Measurements from ENCODE around the gene MPHOSPH8.
"Not testable (repeated sequence)": the region's sequence is repeated elsewhere in the genome, so short reads cannot be mapped to it uniquely, and the experiment has no call there.

MPHOSPH8 gene

DNA sequence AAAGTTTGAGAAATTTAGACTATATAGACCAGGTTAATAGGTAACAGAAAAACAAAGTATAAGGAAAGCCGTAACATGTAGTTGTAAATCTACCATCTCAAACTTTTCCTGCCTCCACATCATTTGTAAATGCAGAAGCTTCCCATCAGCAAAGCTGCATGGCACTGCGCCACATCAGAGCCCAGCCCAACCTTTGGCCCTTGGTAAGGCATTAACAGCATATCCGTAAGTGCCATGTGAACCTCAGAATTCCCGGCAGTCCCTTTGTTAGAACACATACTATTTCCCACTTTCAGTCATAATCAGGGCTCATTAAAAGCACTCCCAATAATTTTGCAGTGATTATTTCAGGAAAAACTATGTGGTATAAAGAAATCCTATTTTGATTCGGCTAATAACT is 51.6 kb downstream of the MPHOSPH8 start:
- DNase-seq, result no peak

DNA sequence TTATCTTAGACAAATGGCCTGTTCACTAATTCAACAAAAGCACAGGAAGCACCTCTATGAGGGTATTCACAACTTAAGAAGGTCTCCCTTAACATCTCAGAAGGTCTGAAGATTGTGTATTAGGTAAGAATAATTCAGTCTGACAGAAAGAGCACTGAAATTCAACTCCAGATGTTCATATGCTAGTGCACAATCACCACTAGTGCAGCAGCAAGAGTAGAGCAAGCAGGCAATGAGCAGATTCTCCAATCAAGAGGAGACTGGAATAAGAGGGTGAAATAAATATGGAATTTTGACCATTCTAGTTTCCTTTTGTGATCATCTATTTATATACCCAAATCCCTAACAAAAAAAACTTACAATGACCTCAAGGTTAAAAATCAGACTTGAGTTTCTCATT is 52.0 kb downstream of the MPHOSPH8 start:
- no peak for DNase-seq

DNA sequence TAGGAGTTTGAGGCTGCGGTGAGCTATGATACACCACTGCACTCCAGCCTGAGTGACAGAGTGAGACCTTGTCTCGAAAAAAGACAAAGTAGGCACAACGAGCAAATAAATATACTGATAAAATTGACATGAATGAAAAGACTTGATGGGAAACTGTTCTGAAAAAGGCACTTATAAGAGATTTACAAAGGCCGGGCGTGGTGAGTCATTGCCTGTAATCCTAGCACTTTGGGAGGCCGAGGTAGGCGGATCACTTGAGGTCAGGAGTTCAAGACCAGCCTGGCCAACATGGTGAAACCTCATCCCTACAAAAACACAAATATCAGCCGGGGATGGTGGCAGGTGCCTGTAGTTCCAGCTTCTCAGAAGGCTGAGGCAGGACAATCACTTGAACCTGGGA is 58.0 kb downstream of the MPHOSPH8 start:
- DNase-seq, result not testable (repeated sequence)

GRCh38 chr13:19695428-19695827 is 62.0 kb downstream of the MPHOSPH8 start:
- no peak for DNase-seq

DNA sequence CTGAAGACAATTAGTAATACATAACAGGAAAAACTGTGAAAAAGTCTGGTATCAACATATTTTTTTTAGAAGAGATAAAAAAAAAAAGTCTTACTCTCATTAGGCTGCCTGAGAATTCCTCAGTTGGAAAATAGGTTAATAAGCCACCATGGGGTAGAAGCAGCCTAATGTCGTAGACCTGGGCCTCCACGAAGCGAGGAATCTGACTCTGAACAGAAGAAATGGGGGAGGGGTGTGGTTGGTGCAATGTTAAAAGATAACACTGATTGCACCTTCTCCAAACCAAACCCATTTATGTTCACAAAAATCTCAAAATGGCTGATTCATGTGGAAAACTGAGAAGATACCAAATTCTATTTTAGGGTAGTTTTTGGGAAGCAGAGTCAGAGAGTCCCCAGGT is 62.4 kb downstream of the MPHOSPH8 start:
- no peak for DNase-seq

DNA sequence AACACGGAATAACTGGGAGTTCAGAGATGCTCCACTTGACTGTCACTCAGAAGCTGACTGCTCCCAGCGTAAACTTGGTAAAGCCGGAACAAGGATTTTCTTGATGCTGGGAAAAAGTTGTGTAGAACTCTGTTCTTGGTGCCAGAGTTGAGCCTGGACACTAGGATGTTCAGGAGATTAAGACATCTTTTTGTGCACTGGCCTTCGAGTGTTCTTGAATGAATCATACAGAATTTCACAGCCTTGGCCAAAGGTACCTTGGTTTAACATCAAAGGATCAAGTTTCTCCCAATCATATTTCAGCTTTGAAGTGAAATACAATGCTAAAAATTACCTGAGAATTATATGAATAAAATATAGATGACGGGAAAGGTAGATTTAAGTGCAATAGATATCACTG is 67.5 kb downstream of the MPHOSPH8 start:
- not testable (repeated sequence) for DNase-seq

DNA sequence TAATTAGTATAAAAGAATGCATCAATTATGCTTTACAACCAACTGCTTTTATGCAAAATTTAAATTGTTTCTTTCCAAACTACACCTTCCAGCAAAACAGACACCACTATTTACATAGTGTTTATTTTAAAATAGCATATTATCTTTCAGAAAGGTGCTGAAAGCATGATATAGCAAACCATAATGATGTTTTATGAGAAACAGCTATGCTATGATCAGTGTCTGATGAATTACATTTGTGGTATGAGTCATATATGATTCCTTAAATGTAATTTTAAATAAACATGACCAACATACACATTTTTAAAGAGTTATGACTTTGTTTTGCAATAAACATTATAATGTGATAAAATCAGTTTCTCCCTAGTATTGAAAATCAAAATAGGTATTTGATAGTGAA is 68.2 kb downstream of the MPHOSPH8 start:
- not testable (repeated sequence) for DNase-seq

DNA sequence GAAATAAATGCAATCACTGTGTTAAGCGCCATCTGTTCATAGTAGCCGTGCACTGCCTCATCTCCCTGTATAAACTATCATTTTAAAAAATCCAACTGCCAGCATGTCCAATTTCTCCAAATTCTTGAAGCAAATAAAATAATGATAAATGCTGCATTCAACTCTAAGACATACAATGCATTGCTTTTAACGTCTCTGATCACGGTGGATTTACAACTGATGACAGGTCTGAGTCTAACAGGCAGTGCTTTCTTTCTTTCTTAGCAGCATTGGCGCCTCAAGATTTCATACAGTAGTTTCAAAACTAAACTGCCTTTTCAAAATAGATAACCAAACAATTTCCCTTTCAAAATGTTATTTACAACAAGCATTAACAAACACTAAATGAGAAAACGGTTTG is 70.8 kb downstream of the MPHOSPH8 start:
- DNase-seq, result not testable (repeated sequence)

DNA sequence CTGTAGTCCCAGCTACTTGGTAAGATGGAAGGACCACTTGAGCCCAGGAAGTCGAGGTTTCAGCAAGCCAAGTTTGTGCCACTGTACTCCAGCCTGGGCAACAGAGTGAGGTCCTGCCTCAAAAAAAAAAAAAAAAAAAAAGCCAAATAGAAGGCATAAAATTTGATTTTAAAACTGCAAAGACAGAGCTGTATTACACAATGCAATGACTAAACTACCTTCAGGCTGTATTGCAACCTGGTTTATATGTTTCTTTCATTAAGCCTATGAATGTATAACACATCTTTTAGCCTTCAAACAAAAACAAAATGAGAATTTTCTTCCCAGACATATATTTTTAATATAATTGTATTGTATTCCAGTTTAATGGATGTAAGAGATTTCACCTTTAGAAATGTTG is 75.6 kb downstream of the MPHOSPH8 start:
- DNase-seq, result not testable (repeated sequence)

- not testable (repeated sequence) for DNase-seq
These were observed 76.3 kb downstream of the MPHOSPH8 start for GRCh38 chr13:19709782-19710181.

- DNase-seq, result no peak
These were observed 79.9 kb downstream of the MPHOSPH8 start for GRCh38 chr13:19713186-19713965.

GRCh38 chr13:19720039-19720438 is 86.6 kb downstream of the MPHOSPH8 start:
- no peak for DNase-seq
